GM23248 (cell line): Measurements from ENCODE around the gene VWA8. TPM values are rescaled to one million over a fixed set of nuclear protein-coding genes. Genes with fewer than 3 reads are reported as not detected.
"Not testable (repeated sequence)": the region's sequence is repeated elsewhere in the genome, so short reads cannot be mapped to it uniquely, and the experiment has no call there.

Experiments used
- DNase-seq: peaks from one replicate; pipeline ENCODE4 v3.0.0-alpha.2; 2015
- H2AFZ ChIP-seq: fragments of 200-600 bp; sonication (generic); 2 replicates; pipeline ENCODE4 v1.6.1; 2016; ENCODE audit warnings: antibody characterized with exemption
- H3F3A ChIP-seq: fragments of 200-600 bp; sonication (generic); 2 replicates; pipeline ENCODE4 v1.6.1; 2016; ENCODE audit warnings: mild to moderate bottlenecking, antibody characterized with exemption, mixed run types; ENCODE audit not compliant: insufficient read depth
- H3K27ac ChIP-seq: fragments of 200-600 bp; sonication (generic); 2 replicates; pipeline ENCODE4 v1.5.1; 2016; ENCODE audit warnings: mild to moderate bottlenecking
- H3K27me3 ChIP-seq: fragments of 200-600 bp; sonication (generic); replicated peaks from 2 replicates; pipeline ENCODE4 v1.6.1; 2016; ENCODE audit warnings: mild to moderate bottlenecking; ENCODE audit not compliant: insufficient read depth
- H3K36me3 ChIP-seq: fragments of 200-600 bp; sonication (generic); 2 replicates; pipeline ENCODE4 v1.6.1; 2016; ENCODE audit warnings: low read depth, mild to moderate bottlenecking
- H3K4me1 ChIP-seq: fragments of 200-600 bp; sonication (generic); 2 replicates; pipeline ENCODE4 v1.6.1; 2016; ENCODE audit warnings: mild to moderate bottlenecking; ENCODE audit not compliant: insufficient read depth
- H3K4me2 ChIP-seq: fragments of 200-600 bp; sonication (generic); one replicate; pipeline ENCODE4 v1.6.1; 2016; ENCODE audit warnings: mild to moderate bottlenecking; ENCODE audit not compliant: unreplicated experiment
- H3K4me3 ChIP-seq: fragments of 200-600 bp; sonication (generic); 2 replicates; pipeline ENCODE4 v1.5.1; 2016; ENCODE audit warnings: mild to moderate bottlenecking
- H3K79me2 ChIP-seq: fragments of 200-600 bp; sonication (generic); 2 replicates; pipeline ENCODE4 v1.6.1; 2016; ENCODE audit warnings: mild to moderate bottlenecking; ENCODE audit not compliant: insufficient read depth
- H3K9ac ChIP-seq: fragments of 200-600 bp; sonication (generic); 2 replicates; pipeline ENCODE4 v1.6.1; 2016; ENCODE audit warnings: mild to moderate bottlenecking
- H3K9me2 ChIP-seq: fragments of 200-600 bp; sonication (generic); 2 replicates; pipeline ENCODE4 v1.6.1; 2016; ENCODE audit warnings: mixed run types, mild to moderate bottlenecking, moderate library complexity; ENCODE audit not compliant: insufficient read depth
- H3K9me3 ChIP-seq: fragments of 200-600 bp; sonication (generic); one replicate; pipeline ENCODE4 v1.6.1; 2017; ENCODE audit warnings: low read depth
- H4K20me1 ChIP-seq: fragments of 200-600 bp; sonication (generic); 2 replicates; pipeline ENCODE4 v1.6.0; 2016; ENCODE audit not compliant: insufficient read depth
- EZH2 ChIP-seq: fragments of 200-600 bp; sonication (generic); IDR thresholded peaks from 2 replicates; pipeline ENCODE4 v1.6.1; 2018; ENCODE audit warnings: antibody characterized with exemption, mild to moderate bottlenecking; ENCODE audit not compliant: insufficient read depth, poor library complexity, severe bottlenecking
- EZH2phosphoT487 ChIP-seq: fragments of 200-600 bp; sonication (generic); IDR thresholded peaks from 2 replicates; pipeline ENCODE4 v1.6.1; 2018; ENCODE audit warnings: antibody characterized with exemption, moderate library complexity, mild to moderate bottlenecking, low read depth; ENCODE audit not compliant: insufficient read depth
- WGBS, 2 experiments: methylation state at CpG; one replicate each; pipeline ENCODE4 v1.1.6; 2015 to 2017; ENCODE audit warnings: low lambda C conversion rate in 2 of 2, low coverage in 1 of 2; ENCODE audit errors: missing lambda C conversion rate in 2 of 2; 5-methylcytosine and 5-hydroxymethylcytosine counted together
- in situ Hi-C: fragments of 300-500 bp; cut with MboI; formaldehyde crosslinking; loops from 2 replicates; pipeline ENCODE4 v1.15.0; 2020
- polyA plus RNA-seq: library from polyadenylated mRNA; unstranded; fragments of >200 nt; fragmentation: Nextera tagmentation; extraction: Ambion mirVana; gene quantifications from 2 replicates; pipeline ENCODE4 v1.2.1, GENCODE V29; 2016
- total RNA-seq: library from RNA; depleted of rRNA; stranded (reverse); fragments of >200 nt; shearing (Covaris generic); gene quantifications from 2 replicates; pipeline ENCODE4 v1.2.3, GENCODE V29; 2014

The VWA8 gene
- total and polyA plus RNA-seq, 2 experiments from 2014 or later = 3.9 to 10.1 TPM

DNA sequence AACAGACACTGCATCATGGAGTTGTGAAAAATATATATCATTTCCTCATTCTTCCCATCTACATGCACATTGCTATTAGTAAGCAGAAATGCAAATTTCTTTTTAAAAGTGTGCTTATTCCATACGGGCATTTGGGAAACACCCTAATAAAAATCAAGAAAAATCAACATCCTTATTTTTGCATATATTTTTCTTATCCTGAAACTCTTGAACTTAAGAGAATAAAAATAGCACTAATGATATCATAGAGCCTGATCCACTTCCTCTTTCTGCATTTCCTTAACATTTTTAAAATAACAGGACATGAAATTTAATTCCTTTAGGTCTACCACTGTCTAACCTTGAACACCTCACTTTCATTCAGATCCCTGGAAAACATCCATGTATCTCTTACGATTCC, 123.3 kb downstream of the VWA8 start:
- H4K20me1 ChIP-seq = no peaks in the 10 kb centered on the region
- in situ Hi-C loops = no loop called here
- peaks cover 11% of the 10 kb centered on the region for H3K4me1 ChIP-seq
- H3K9me2 ChIP-seq = no peaks in the 10 kb centered on the region
- H3K79me2 ChIP-seq = no peaks in the 10 kb centered on the region
- H3K27ac ChIP-seq = no peak overlapping the region
- H3K36me3 ChIP-seq = no peaks in the 10 kb centered on the region
- no peak overlapping the region for H3K9ac ChIP-seq
- no peaks in the 10 kb centered on the region for H3K9me3 ChIP-seq
- no peak overlapping the region for H3K4me3 ChIP-seq
- 75 to 81% methylated on average over 2 of the region's 2 CpGs for WGBS, 2 experiments
- no peak overlapping the region for H2AFZ ChIP-seq
- no peak overlapping the region for H3K4me2 ChIP-seq
- TF ChIP-seq EZH2phosphoT487 = no peak
- TF ChIP-seq EZH2 = no peak
- no peak for DNase-seq
- no peaks in the 10 kb centered on the region for H3K27me3 ChIP-seq
- H3F3A ChIP-seq = no peaks in the 10 kb centered on the region

GRCh38 chr13:41835871-41836270, 125.0 kb downstream of the VWA8 start:
- no peaks in the 10 kb centered on the region for H4K20me1 ChIP-seq
- no peak overlapping the region for H3K4me3 ChIP-seq
- no peak overlapping the region for H2AFZ ChIP-seq
- H3K27ac ChIP-seq = 0 out of 2 replicates have a peak overlapping the region, but pooled peaks have one; percentile 5
- peak overlapping the region; percentile 4 for H3K4me2 ChIP-seq
- H3F3A ChIP-seq = no peaks in the 10 kb centered on the region
- H3K79me2 ChIP-seq = no peaks in the 10 kb centered on the region
- in situ Hi-C loops = no loop called here
- no peaks in the 10 kb centered on the region for H3K36me3 ChIP-seq
- H3K9ac ChIP-seq = no peak overlapping the region
- H3K4me1 ChIP-seq = peaks cover 11% of the 10 kb centered on the region
- WGBS, 2 experiments = 36 to 38% methylated on average over 2 of the region's 2 CpGs
- no peaks in the 10 kb centered on the region for H3K9me3 ChIP-seq
- H3K9me2 ChIP-seq = no peaks in the 10 kb centered on the region
- peak; percentile 86 for DNase-seq
- H3K27me3 ChIP-seq = no peaks in the 10 kb centered on the region
- no peak for TF ChIP-seq EZH2phosphoT487
- TF ChIP-seq EZH2 = no peak

DNA sequence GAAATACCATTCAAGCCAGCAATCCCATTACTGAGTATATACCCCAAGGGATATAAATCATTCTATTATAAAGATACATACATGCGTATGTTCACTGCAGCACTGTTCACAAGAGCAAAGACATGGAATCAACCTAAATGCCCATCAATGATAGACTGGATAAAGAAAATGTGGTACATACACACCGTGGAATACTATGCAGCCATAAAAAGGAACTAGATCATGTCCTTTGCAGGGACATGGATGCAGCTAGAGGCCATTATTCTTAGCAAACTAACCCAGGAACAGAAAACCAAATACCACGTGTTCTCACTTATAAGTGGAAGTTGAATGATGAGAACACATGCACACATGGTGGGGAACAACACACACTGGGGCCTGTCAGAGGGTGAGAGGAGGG, 126.2 kb downstream of the VWA8 start:
- H3F3A ChIP-seq, H3K9ac ChIP-seq, H3K9me3 ChIP-seq, DNase-seq, H3K36me3 ChIP-seq, H2AFZ ChIP-seq, in situ Hi-C loops, H3K79me2 ChIP-seq, H3K4me3 ChIP-seq, H3K27ac ChIP-seq, H3K9me2 ChIP-seq, H3K27me3 ChIP-seq, H3K4me2 ChIP-seq, H4K20me1 ChIP-seq: not testable (repeated sequence)
- H3K4me1 ChIP-seq = peaks cover 11% of the 10 kb centered on the region
- whole genome bisulfite sequencing, 2 experiments = 97 to 98% methylated on average over 3 of the region's 3 CpGs

- no peaks in the 10 kb centered on the region for H3K9me2 ChIP-seq
- peaks cover 12% of the 10 kb centered on the region for H3K4me1 ChIP-seq
- H3K79me2 ChIP-seq = no peaks in the 10 kb centered on the region
- H3K9ac ChIP-seq = no peak overlapping the region
- no peaks in the 10 kb centered on the region for H3F3A ChIP-seq
- no peak overlapping the region for H3K4me3 ChIP-seq
- H3K27ac ChIP-seq = no peak overlapping the region
- peak; percentile 41 for DNase-seq
- in situ Hi-C loops = no loop called here
- H2AFZ ChIP-seq = no peak overlapping the region
- TF ChIP-seq EZH2 (no peak), EZH2phosphoT487 (no peak)
- no peaks in the 10 kb centered on the region for H3K9me3 ChIP-seq
- no peaks in the 10 kb centered on the region for H4K20me1 ChIP-seq
- no peak overlapping the region for H3K4me2 ChIP-seq
- no peaks in the 10 kb centered on the region for H3K36me3 ChIP-seq
- H3K27me3 ChIP-seq = no peaks in the 10 kb centered on the region
These were observed 127.1 kb downstream of the VWA8 start for GRCh38 chr13:41833831-41834230.

- no peak for DNase-seq
- H3K4me3 ChIP-seq = no peak overlapping the region
- no peaks in the 10 kb centered on the region for H3F3A ChIP-seq
- no peaks in the 10 kb centered on the region for H3K79me2 ChIP-seq
- peaks cover 18% of the 10 kb centered on the region for H3K4me1 ChIP-seq
- no peaks in the 10 kb centered on the region for H4K20me1 ChIP-seq
- no peaks in the 10 kb centered on the region for H3K9me2 ChIP-seq
- H3K4me2 ChIP-seq = no peak overlapping the region
- in situ Hi-C loops = no loop called here
- no peaks in the 10 kb centered on the region for H3K27me3 ChIP-seq
- TF ChIP-seq EZH2phosphoT487 (no peak), EZH2 (no peak)
- no peak overlapping the region for H2AFZ ChIP-seq
- H3K36me3 ChIP-seq = no peaks in the 10 kb centered on the region
- 98% methylated on average over 7 of the region's 7 CpGs for WGBS, 2 experiments
- no peak overlapping the region for H3K9ac ChIP-seq
- H3K27ac ChIP-seq = no peak overlapping the region
- H3K9me3 ChIP-seq = no peaks in the 10 kb centered on the region
These were observed 127.7 kb downstream of the VWA8 start for GRCh38 chr13:41833201-41833600.
